MM.1S (cell line): ENCODE results near the gene L3HYPDH.

Experiments used
- DNase-seq: peaks from one replicate; pipeline ENCODE4 v3.0.0-alpha.2; 2015
- H2AFZ ChIP-seq: fragments of 300-600 bp; sonication (generic); 2 replicates; pipeline ENCODE4 v1.6.0; 2016; ENCODE audit warnings: antibody characterized with exemption, low read length
- H3F3A ChIP-seq: fragments of 300-600 bp; sonication (generic); 2 replicates; pipeline ENCODE4 v1.6.1; 2016; ENCODE audit warnings: mild to moderate bottlenecking, antibody characterized with exemption, low read length, moderate library complexity, mixed read lengths; ENCODE audit not compliant: insufficient read depth
- H3K27ac ChIP-seq: fragments of 300-600 bp; sonication (generic); 2 replicates; pipeline ENCODE4 v1.5.1; 2016; ENCODE audit warnings: mild to moderate bottlenecking, low read length
- H3K27me3 ChIP-seq: fragments of 300-600 bp; sonication (generic); replicated peaks from 2 replicates; pipeline ENCODE4 v1.6.0; 2016; ENCODE audit warnings: low read length; ENCODE audit not compliant: insufficient read depth
- H3K36me3 ChIP-seq: fragments of 300-600 bp; sonication (generic); replicated peaks from 2 replicates; pipeline ENCODE4 v1.6.1; 2016; ENCODE audit warnings: mild to moderate bottlenecking, low read length, mixed read lengths; ENCODE audit not compliant: insufficient read depth
- H3K4me1 ChIP-seq: fragments of 300-600 bp; sonication (generic); 2 replicates; pipeline ENCODE4 v1.6.1; 2016; ENCODE audit warnings: low read length, mixed read lengths
- H3K4me2 ChIP-seq: fragments of 300-600 bp; sonication (generic); 2 replicates; pipeline ENCODE4 v1.6.0; 2016; ENCODE audit warnings: low read depth, low read length
- H3K4me3 ChIP-seq: fragments of 300-600 bp; sonication (generic); 2 replicates; pipeline ENCODE4 v1.5.1; 2016; ENCODE audit warnings: low read length, mixed read lengths
- H3K79me2 ChIP-seq: fragments of 300-600 bp; sonication (generic); 2 replicates; pipeline ENCODE4 v1.6.1; 2016; ENCODE audit warnings: mixed run types, low read length, mixed read lengths
- H3K9ac ChIP-seq: fragments of 300-600 bp; sonication (generic); 2 replicates; pipeline ENCODE4 v1.6.1; 2016; ENCODE audit warnings: low read length, mixed read lengths
- H3K9me2 ChIP-seq: fragments of 300-600 bp; sonication (generic); replicated peaks from 2 replicates; pipeline ENCODE4 v1.6.1; 2016; ENCODE audit warnings: mild to moderate bottlenecking, low read length, mixed read lengths; ENCODE audit not compliant: insufficient read depth
- H3K9me3 ChIP-seq: fragments of 300-600 bp; sonication (generic); replicated peaks from 2 replicates; pipeline ENCODE4 v1.6.1; 2016; ENCODE audit warnings: mild to moderate bottlenecking, low read length, mixed read lengths; ENCODE audit not compliant: insufficient read depth
- H4K20me1 ChIP-seq: fragments of 300-600 bp; sonication (generic); 2 replicates; pipeline ENCODE4 v1.6.1; 2016; ENCODE audit warnings: mild to moderate bottlenecking, low read length, moderate library complexity, mixed read lengths; ENCODE audit not compliant: insufficient read depth
- CTCF ChIP-seq: fragments of 300-600 bp; sonication (generic); IDR thresholded peaks from 2 replicates; pipeline ENCODE4 v1.5.1; 2016; ENCODE audit warnings: antibody characterized with exemption, low read length, mixed read lengths
- EZH2 ChIP-seq: fragments of 300-600 bp; sonication (generic); optimal IDR thresholded peaks from 2 replicates; pipeline ENCODE3; 2017; ENCODE audit warnings: low read depth, mild to moderate bottlenecking, antibody characterized with exemption, low read length, mixed read lengths
- EZH2phosphoT487 ChIP-seq: fragments of 300-600 bp; sonication (generic); IDR thresholded peaks from 2 replicates; pipeline ENCODE4 v1.6.1; 2018; ENCODE audit warnings: antibody characterized with exemption, low read length

Gene L3HYPDH

GRCh38 chr14:59425322-59425935 lies 58.8 kb downstream of the L3HYPDH start:
- no peaks in the 10 kb centered on the region for H3K79me2 ChIP-seq
- H3F3A ChIP-seq: no peaks in the 10 kb centered on the region
- no peaks in the 10 kb centered on the region for H3K9me2 ChIP-seq
- DNase-seq: no peak
- TF ChIP-seq EZH2phosphoT487 (no peak), EZH2 (no peak), CTCF (no peak)
- H3K9me3 ChIP-seq: no peaks in the 10 kb centered on the region
- no peak overlapping the region for H3K9ac ChIP-seq
- H3K36me3 ChIP-seq: no peaks in the 10 kb centered on the region
- H3K4me1 ChIP-seq: no peaks in the 10 kb centered on the region
- H3K27ac ChIP-seq: no peak overlapping the region
- H3K27me3 ChIP-seq: no peaks in the 10 kb centered on the region
- H2AFZ ChIP-seq: no peak overlapping the region
- no peak overlapping the region for H3K4me2 ChIP-seq
- no peaks in the 10 kb centered on the region for H4K20me1 ChIP-seq
- H3K4me3 ChIP-seq: no peak overlapping the region

- Histone ChIP-seq H2AFZ (no peak overlapping the region), H4K20me1 (no peaks in the 10 kb centered on the region), H3K27me3 (no peaks in the 10 kb centered on the region), H3K4me2 (no peak overlapping the region), H3K4me3 (no peak overlapping the region), H3F3A (no peaks in the 10 kb centered on the region), H3K36me3 (no peaks in the 10 kb centered on the region), H3K79me2 (no peaks in the 10 kb centered on the region), H3K27ac (no peak overlapping the region), H3K9me3 (no peaks in the 10 kb centered on the region), H3K4me1 (no peaks in the 10 kb centered on the region), H3K9ac (no peak overlapping the region), H3K9me2 (no peaks in the 10 kb centered on the region)
- no peak for DNase-seq
- TF ChIP-seq CTCF: no peak
- no peak for TF ChIP-seq EZH2phosphoT487
- TF ChIP-seq EZH2: no peak
These were observed 59.7 kb downstream of the L3HYPDH start for GRCh38 chr14:59424341-59425071.
